NCI-H128 (cell line): ENCODE data around the gene FOXO3.
A peak's percentile ranks its signal among the peaks of the same experiment; 100 is the strongest.

Experiments used
- DNase-seq: peaks from one replicate; lab custom pipeline; 2025; ENCODE audit not compliant: unreplicated experiment; lab: John Stamatoyannopoulos, UW

The FOXO3 gene

DNA sequence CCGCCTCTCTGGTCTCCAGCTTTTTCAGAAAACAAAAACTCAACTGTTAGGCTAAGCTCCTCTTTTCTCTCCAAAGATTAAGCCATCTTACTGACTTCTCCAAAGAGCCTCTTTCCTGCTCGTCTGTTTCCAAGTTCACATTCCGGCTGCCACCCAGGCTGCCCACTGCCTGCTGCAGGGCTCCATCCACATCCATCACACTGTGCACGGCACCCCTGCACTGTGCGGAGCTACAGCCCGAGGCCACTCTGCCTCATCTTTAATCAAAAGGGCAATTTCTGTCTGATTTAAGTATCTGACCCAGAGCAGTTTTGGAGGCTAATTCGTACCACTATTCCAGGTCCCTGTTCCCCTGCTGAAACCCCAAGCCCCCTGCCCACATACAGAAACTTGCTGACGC, 145.9 kb downstream of the FOXO3 start:
- no peak for DNase-seq

DNA sequence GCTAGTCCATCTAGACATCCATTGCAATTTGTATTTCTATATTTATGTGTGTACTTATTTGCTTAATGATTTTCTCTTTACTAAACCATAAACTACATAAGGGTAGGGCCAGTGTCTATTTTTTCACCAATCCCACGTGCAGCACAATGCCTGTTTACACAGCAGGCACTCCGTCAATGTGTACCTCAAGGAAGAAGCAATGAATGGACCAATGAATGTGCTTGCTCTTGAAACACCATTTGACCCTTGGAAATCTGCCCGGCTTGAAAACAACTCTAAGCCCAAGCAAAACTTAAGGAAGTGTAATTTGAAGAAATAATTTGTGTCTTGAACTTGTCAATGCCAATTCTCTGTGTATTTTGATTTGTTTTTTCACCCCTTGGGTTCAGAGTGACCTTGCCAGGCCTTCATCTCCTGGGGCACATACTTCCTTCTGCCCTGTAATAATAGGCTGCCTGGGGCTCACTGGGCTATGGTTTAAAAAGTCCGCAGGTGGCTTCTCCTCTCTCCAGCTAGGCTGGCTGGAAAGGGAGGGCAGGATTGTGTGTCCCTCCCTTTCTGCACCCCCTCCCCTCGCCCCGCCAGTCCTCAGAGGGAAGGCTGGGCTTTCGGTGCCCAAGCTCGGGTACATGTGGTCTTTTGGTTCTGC, 146.7 kb downstream of the FOXO3 start:
- DNase-seq, result no peak

DNA sequence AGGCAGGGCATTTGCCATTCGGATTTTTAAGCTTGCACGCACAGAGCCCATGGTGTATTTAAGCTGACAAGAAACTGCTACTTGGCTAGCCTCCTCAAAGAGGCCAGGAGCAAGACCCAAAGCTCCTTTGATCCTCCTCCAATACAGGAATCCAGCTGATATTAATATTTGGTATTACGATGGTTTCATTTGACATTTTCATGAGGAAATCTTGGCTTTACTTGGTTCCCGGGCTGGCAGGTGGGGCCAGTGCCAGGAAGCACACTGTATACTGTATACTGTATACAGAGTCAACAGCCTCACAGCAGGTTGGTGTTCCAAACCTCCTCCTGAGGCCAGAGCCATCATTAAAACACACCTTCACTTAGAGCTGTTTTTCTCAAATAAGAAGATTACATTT, 149.3 kb downstream of the FOXO3 start:
- no peak for DNase-seq

DNA sequence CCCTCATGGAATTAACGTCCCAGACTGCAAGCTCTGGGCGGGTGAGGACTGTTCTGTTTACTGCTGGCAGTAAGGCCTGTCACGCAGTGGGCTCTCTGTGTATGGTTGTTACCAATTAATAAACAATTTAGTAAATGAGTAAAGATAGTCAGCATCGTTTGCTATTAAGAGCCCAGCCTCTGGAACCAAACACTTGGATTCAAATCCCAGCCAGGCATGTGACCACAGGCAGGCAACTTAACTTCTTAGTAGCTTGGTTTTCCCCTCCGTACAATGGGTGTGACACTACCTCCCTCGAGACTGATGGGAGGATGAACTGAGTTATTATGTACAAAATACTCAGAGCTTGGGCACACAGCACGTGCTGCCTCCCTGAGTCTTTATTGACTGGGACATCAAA, 149.8 kb downstream of the FOXO3 start:
- no peak for DNase-seq

DNA sequence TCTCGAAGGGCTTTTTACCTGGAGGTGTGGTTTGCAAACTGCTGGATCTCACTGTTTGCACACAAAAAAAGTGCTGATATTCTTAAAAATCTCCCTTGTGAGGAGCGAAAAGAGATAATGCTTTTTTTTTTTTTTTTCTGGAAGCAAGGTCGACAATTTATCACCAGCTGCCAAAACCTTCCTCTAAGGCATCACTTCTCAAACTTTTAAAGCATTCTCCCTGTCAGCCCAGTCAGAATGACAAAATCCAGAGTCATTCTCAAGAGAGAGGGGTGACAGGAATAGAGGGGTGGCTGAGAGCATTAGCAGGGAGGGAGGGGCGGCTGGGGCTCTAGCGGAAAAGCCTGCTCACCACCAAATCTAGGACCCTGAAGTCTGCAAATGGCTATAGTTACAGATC, 150.4 kb downstream of the FOXO3 start:
- no peak for DNase-seq

DNA sequence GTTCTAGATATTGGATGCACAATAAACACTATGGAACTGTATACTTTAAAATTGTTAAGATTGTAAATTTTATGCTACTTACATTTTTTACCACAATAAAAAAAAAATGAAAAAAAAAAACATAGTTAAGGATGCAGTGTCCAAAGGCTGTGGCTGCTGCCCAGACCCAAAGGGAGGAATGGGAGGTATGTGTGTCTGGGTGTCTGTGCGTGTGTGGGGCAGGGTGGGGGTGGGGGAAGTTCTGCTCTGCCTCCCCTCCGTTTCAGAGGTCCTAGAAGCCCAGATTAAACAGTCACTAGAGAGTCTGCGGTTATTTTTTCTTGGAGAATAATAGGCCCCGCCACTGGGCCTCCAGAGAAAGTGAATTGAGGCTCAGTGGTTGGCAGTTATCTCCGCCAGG, 151.1 kb downstream of the FOXO3 start:
- DNase-seq, result no peak

DNA sequence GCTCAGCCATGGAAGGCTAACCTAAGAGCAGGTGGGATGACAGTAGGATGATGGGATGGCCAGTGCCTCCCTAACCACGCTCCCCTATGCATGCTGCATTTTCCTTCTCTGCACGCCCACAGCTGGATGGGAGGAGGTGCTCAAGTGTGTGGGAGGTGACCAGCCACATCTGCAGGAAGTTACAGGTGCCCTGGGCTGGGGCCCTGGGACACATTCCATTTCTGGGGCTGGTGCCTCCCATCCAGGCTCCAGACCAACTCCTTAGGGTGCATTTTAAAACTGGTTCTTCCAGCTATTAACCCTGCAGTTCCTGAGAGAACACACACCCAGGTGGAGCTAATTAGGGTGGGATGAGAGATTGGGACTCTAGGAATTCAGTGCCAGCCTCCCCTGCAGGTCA, 152.2 kb downstream of the FOXO3 start:
- no peak for DNase-seq

DNA sequence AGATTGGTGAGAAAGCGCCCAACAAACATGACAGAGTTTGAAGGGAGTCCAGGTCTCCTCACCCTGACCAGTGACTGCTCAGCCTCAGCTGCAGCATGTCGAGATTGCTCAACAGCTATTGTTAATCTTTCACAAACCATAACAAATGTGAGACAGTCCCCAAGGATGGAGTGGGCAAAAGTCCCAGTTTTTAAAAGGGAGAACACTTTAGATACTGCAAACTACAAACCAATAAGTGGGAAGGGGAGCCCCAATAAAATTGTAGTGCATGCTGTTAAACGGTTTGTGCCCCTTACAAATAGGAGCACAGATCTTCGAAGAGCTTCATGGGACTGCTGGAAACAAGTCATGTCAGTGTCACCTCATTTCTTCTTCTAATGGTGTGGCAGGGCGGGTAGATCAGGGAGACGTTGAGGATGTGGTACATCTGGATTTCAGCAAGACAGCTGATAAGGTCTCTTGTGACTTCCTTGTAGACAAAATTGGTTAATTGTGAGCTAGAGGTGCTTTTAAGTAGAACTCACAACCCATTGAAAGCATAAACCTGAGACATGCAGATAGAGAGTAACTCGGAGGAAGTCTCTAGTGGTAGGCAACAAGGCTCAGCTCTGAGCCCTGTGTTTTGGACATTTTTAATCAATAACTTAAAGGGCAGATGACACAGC, 153.5 kb downstream of the FOXO3 start:
- no peak for DNase-seq

DNA sequence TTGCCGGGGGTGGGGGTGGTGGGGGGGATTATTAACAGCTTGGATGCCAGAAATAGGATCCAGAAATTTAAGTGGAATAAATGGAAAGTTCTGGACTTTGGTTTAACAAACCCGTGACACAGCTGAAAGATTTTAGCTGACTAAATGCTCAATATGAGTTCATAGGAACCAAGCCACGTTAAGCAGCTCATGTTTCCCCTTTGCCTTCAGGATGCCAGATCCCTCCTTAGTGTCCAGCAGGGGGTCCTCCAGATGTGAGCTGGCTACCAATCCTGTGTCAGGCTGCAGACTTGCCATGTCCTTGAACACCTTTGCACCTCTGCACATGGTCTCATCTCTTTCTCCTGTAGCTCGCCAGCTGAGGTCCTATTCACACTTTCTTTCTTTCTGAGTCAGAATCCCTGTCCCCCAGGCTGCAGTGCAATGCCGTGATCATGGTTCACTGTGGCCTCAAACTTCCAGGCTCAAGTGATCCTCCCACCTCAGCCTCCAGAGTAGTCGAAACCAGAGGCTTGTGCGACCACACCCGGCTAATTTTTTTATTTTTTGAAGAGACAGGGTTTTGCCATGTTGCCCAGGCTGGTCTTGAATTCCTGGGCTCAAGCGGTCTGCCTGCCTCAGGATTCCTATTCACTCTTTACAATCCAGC, 154.2 kb downstream of the FOXO3 start:
- DNase-seq, result no peak

DNA sequence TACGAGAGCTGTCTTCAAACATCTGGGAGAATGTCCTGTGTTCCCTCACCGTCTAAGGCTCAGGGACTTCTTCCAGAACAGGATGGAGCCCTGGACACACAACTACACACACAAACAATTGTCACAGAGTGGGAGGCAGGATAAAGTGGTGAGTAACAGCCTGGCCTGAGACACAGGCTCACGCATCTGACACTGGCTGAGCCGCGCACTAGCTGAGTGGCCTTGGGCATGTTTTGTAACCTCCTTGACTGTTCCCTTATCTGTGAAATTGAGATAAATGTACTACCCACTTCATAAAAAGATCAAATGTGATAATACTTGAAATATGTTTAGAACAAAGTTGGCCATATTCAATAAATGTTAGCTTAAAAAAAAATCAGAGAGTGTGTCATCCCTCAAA, 155.1 kb downstream of the FOXO3 start:
- no peak for DNase-seq

DNA sequence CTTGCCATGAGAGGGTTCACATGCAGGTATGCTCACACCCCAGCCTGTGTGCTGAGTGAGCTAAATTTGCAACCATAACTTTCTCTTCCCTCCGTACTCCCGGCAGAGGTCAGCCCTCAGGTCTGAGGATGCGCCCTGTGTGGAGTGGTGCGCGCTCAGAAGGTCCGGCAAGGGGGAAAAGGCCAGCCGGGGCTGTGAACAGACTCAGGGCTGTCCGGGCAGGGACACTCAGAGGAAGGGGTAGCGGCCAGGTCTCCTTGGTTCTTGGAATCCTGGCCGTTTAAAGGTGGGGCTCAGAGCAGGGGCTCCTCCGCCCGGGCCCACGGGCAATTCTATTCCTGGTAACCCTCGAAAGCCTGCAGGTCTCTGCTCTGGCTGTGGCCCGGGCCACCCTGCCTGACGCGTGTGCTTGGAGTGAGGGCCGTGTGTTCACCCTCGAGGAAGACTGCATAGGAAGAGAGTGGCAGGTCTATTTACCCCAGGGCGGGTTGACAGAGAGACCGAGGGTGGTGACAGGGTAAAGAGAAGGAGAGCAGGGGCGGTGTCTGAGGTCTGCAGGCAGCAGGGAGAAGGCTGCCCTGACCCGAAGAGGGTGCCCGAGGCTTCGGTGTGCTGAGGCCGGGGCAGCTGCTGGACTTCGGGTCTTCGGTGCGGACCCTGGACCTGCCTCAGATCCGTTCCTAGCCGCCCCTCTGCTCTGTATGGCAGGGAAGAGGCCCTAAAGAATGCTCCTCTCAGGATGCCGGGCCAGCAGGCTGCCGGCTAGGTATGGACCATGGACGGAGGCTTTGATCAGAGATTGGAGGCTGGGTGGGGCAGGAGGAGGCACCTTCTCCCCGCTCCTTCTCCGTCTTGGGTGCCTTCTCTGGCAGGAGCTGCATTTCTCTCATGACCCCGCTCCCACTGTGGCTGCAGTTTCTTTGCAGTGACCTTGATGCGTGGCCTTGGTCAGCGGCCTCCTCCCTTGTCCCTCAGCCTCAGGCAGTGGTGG, 156.4 kb downstream of the FOXO3 start:
- no peak for DNase-seq

DNA sequence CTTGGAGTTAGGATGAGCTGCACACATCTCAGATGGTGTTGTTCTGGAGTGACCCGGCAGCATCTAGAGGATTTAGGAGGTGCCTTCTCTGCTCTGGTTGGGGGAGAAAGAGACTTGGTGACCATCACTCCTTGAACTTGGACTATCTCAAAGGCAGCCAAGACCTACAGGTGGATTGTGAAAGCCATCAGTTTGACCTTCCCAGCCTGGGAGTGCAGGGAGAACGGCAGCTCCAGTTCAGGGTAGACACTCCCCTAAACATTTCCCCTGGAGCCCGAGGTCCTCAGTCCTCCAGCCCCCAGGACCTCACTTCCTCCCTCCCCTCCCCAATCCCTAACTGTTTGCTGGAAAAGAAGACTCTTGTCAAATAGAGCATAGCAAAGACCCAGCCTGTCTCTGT, 158.8 kb downstream of the FOXO3 start:
- DNase-seq, result no peak

DNA sequence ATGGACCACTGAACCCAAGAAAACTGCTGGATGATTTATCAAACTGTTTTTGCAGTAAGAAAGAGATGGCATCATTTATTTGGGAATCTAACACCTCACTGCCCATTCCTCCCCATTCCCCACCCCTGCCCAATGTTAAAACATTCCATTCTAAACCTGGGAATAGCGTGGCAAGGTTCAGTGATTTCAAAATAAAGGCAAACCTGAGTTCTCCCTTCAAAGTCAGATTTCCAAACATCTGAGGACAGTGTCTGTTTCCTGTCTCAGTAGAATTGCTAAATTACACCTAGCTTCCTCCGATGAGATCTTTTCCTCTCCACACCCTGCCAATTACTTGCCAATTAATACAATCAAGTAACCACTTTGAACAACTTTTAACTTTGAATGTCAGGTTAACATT, 160.1 kb downstream of the FOXO3 start:
- DNase-seq, result no peak

DNA sequence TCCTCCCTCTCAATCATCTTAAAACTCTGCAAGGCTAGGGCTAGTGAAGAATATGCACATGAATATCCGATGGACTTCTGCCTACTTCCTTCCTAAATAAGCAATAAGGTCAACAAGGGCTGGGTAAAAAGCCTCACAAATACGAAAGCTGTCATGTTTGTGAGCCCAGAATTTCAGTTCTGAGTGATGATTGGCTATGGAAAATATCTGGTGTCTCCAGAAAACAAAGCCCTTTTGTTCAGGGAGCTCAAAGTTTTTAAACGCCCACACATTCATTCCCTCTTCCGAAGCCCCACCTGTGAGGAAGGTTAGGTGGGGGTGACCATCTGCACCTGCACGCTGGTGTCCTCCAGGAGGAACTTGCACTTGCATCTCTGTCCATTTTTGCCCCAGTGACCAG, 160.6 kb downstream of the FOXO3 start:
- DNase-seq, result no peak

DNA sequence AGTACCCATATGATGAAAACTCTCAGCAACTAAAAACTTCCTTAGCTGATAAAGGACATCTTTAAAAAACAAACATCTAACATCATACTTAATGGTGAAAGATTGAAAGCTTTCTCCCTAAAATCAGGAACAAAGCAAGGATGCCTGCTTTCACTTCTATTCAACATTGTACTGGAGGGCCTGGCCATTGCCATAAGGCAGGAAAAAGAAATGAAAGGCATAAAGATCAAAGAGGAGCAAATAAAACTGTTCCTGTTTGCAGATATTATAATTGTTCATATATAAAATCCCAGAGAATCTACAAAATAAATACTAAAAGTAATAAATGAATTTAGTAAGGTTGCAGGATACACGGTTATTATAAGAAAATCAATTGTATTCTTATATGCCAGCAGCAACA, 162.9 kb downstream of the FOXO3 start:
- no peak for DNase-seq

DNA sequence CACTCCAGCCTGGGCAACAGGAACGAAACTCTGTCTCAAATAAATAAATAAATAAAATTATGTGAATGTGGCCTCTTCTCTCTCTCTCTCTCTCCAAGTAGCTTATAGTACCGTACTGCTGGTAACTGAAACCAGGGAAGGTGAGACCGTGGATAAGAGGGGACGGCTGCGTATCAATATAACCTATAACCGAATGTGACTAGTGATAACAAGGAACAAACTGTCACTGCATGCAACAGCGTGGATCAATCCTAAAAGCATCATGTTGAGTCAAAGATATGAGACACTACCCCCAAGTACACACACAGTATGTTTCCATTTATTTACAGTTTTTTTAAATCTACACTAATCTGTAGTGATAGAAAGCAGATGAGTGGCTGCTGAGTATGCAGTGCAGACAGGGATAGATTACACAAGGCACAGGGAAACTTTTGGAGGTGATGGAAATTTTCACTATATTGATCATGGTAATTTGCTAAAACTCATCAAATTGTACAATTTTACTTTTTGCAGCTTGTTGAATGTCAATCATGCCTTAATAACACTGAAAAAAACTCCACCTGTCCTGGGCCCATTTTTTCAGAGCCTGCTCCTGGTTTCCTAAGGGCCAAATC, 166.1 kb downstream of the FOXO3 start:
- no peak for DNase-seq

DNA sequence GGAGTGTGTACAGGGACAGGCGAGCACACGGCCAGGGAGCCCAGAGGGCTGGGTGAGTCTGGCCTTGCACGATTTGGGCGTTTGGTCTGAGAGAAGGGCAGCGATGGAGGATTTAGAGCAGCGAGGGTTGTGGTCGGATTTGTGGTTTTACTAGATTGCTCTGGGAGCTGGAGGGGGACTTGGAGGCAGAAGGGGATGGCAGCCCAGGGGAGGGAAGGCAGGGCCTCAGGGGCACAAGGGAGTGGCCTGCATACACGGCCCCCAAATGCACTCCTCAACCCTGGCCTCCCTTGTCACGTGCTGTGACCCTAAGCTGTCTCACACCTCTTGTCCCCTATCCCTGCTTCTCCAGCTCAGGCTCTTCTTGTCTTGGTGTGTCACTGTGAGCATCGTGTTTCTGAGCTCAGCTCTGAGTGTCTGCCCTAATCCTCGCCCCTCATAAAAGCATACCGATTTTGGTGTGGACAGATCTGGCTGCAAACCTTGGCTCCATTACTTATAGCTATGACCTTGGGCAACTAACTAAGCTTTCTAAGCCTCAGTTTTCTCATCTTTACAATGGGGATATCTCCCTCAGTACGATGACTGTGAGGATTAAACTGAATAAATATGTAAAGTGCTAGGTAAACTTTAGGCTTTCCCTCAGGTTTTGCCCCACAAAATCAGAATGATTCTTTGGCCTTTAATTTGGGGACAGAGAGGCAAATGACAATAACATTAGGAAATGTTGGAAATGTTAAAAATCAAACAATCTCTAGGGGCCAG, 167.4 kb downstream of the FOXO3 start:
- DNase-seq, result no peak

DNA sequence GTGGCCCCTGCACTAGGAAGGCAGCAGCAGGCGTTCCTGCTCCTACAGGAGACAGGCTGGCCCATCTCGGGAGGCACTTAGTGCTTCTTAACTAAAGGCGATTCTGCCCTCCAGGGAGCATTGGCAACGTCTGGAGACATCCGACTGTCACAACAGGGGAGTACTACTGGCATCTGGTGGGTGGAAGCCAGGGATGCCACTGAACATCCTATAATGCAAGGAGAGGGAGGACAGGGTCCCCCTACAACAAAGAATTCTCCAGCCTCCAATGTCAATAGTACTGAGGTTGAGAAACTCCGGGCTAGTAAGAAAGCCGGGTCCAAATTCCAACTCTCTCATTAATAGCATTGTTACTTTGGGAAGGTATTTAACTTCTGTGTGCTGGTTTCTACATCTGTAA, 168.1 kb downstream of the FOXO3 start:
- DNase-seq, result no peak

DNA sequence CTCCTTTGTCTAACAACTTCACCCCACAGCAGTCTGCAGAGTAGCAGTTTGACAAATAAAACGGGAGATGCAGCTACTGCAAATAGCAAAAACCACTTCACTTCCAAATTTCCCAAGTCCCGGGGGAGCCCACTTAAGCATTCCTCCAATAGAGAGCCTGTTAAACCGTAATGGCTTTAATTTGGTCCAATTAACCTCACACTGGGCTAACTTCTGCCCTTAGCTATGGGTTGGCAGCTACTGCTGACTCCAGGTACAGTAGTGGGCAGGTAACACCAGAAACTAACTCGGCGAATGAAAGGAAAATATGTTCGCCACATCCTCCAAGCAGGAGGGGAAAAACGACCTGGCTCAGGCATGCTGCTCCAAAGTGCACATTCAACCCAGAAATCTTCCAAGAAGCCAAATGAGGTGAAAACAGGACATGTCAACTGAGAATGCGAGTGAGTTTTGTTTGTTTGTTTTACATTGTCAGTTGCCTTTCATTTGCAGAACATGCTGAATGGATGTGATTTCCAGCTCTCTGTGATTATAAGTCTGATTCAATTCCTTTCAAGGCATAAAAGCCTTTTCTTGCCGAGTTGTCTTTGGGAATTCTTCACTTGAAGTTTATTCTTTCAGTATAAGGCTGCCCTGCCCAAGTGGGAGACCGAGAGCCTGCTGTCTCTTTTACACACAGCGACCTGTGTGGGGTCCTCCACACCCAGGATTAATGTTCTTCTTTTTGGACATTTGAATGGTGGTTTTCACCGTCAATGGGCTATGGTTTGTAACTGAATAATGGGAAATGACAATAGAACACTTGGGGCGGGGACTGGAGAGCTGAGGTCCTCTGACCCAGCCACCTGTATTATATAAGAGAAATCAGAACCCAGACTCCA, 170.2 kb downstream of the FOXO3 start:
- DNase-seq, result peak; percentile 34
